RWPE2 (cell line): ENCODE measurements around the gene PPP1R1B.

ENCODE experiments used
- ATAC-seq: fragments of 200-7000 bp; cut with Tn5 transposase; 3 replicates; pipeline ENCODE4 v1.9.1; 2021; ENCODE audit warnings: low read depth
- DNase-seq: peaks from one replicate; pipeline ENCODE4 v3.0.0-alpha.2; 2020; ENCODE audit warnings: low spot score
- H3K27ac ChIP-seq: fragments of 450-650 bp; 2 replicates; pipeline ENCODE4 v1.5.1; 2017; ENCODE audit warnings: mild to moderate bottlenecking; ENCODE audit not compliant: poor library complexity, severe bottlenecking
- H3K27me3 ChIP-seq: fragments of 250-450 bp; sonication (Bioruptor Pico); 2 replicates; pipeline ENCODE4 v1.5.1; 2021; ENCODE audit warnings: mild to moderate bottlenecking, moderate library complexity; ENCODE audit not compliant: insufficient read depth, poor library complexity, severe bottlenecking
- H3K36me3 ChIP-seq: fragments of 250-450 bp; sonication (Bioruptor Pico); 2 replicates; pipeline ENCODE4 v1.5.1; 2020; ENCODE audit warnings: low read depth, mild to moderate bottlenecking, moderate library complexity
- H3K4me1 ChIP-seq: fragments of 250-450 bp; sonication (Bioruptor Pico); 2 replicates; pipeline ENCODE4 v1.5.1; 2021; ENCODE audit warnings: mild to moderate bottlenecking, moderate library complexity; ENCODE audit not compliant: insufficient read depth, poor library complexity, severe bottlenecking
- H3K4me3 ChIP-seq: fragments of 250-450 bp; sonication (Bioruptor Pico); 2 replicates; pipeline ENCODE4 v1.5.1; 2021; ENCODE audit warnings: mild to moderate bottlenecking, moderate library complexity; ENCODE audit not compliant: severe bottlenecking
- H3K9me3 ChIP-seq: fragments of 250-450 bp; sonication (Bioruptor Pico); 2 replicates; pipeline ENCODE4 v1.5.1; 2021; ENCODE audit warnings: mild to moderate bottlenecking, moderate library complexity; ENCODE audit not compliant: severe bottlenecking
- TF ChIP-seq, protein P1 (sequence below): fragments of 450-650 bp; IDR thresholded peaks from one replicate; pipeline ENCODE4 v1.5.1; 2017; ENCODE audit warnings: mild to moderate bottlenecking, moderate library complexity; ENCODE audit not compliant: poor library complexity, severe bottlenecking

The PPP1R1B gene

DNA sequence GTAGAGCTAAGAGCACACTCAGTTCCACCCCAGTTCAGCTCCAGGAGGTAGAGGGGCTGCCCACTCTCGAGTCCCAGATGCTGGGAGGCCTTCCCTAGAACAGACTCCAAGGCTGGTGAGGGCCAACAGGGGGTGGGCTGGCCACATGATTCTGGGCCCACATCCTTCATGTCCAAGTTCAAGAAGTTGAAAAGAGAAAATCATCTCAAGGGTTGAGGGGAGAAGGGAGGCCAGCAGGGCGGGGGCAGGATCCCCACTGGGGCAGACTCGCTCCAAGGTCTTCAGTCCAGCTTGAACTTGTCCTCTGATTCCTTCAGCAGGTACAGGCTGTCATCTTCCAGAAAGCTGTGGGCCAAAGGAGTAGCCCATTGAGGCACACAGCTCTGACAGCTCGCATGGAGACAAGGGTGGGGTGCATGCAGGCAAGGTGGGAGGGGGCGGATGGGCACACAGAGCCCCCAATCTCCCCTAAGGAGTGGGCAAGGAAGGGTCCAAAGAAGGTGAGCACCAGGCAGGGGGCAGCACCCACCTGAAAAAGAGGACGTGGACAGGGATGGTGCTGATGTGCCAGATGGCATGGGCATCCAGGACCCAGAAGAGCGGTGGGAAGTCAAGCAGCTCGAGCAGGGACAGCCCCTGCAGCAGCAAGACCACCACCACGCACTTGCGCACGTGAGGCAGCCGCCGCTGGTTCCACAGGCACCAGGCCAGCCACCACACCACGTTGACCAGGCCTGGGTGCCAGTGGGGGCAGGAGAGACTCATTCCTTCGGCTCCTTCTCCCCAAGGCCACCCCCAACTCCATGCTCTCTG lies 46.0 kb downstream of the PPP1R1B start:
- Histone ChIP-seq H3K4me1 (no peaks in the 10 kb centered on the region), H3K36me3 (no peaks in the 10 kb centered on the region), H3K27ac (no peak overlapping the region), H3K4me3 (no peak overlapping the region), H3K27me3 (peaks cover 4% of the 10 kb centered on the region), H3K9me3 (no peaks in the 10 kb centered on the region)
- DNase-seq (no peak), ATAC-seq (no peak)
- TF ChIP-seq, protein P1, sequence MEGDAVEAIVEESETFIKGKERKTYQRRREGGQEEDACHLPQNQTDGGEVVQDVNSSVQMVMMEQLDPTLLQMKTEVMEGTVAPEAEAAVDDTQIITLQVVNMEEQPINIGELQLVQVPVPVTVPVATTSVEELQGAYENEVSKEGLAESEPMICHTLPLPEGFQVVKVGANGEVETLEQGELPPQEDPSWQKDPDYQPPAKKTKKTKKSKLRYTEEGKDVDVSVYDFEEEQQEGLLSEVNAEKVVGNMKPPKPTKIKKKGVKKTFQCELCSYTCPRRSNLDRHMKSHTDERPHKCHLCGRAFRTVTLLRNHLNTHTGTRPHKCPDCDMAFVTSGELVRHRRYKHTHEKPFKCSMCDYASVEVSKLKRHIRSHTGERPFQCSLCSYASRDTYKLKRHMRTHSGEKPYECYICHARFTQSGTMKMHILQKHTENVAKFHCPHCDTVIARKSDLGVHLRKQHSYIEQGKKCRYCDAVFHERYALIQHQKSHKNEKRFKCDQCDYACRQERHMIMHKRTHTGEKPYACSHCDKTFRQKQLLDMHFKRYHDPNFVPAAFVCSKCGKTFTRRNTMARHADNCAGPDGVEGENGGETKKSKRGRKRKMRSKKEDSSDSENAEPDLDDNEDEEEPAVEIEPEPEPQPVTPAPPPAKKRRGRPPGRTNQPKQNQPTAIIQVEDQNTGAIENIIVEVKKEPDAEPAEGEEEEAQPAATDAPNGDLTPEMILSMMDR: peak; percentile 14

DNA sequence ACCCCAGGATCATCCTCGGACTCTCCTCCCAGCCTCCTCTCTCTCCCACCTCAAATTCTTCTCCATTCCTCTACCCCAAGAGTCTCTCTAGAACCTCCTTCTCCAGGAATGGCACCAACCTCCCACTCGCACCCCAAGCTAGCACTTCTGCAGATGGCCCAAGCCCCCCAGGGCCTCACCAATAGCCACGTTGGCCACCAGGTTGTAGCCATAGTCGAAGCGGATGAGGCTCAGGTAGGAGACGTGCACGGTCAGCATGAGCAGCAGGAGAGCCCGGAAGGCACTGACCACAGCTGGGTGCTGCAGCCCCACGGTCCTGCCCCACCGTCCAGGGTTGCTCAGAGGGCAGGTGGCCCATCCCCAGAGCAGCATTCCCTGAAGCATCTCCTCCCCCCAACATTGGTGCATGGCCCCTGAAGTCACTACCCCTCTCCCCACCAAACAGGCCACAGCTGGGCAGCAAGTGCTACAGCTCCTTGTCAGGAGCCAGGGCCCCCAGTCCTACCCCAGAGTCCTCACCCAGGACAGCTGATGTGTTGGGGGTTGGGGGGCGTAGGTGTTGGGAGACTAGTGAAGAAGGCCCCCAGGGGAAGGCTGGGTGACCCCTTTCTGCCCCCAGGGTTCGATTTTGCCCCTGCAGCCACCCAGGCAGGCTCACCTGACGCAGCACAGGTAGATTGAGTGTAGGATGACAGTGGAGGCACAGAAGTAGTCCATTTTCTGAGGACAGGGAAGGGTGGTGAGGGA lies 46.8 kb downstream of the PPP1R1B start:
- DNase-seq: no peak
- Histone ChIP-seq H3K27ac (no peak overlapping the region), H3K4me1 (no peaks in the 10 kb centered on the region), H3K27me3 (peaks cover 3% of the 10 kb centered on the region), H3K4me3 (no peak overlapping the region), H3K36me3 (no peaks in the 10 kb centered on the region), H3K9me3 (no peaks in the 10 kb centered on the region)
- ATAC-seq: no peak
- TF ChIP-seq, protein P1: no peak

DNA sequence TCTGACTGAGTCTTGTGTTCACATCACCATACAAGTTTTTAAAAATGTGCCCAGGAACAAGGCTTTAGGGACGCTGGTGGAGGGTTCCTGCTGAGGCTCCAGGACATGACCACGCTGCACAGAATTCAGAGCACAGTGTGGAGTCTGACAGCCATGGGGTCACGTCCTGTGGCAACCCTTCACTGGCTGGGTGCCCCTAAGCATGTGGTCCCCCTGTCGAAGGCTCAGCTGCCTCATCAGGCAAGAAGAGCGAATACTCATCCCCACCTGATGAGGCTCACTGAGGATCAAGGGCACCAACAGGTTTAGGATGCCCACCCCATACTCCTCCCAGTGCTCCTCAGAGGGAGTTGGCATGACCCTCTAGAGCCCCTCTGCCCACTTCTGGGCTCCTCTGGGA lies 47.4 kb downstream of the PPP1R1B start:
- H3K36me3 ChIP-seq: no peaks in the 10 kb centered on the region
- H3K27ac ChIP-seq: no peak overlapping the region
- H3K4me1 ChIP-seq: no peaks in the 10 kb centered on the region
- no peak overlapping the region for H3K4me3 ChIP-seq
- no peaks in the 10 kb centered on the region for H3K27me3 ChIP-seq
- no peaks in the 10 kb centered on the region for H3K9me3 ChIP-seq
- ATAC-seq (no peak), DNase-seq (no peak)
- TF ChIP-seq, protein P1: no peak

DNA sequence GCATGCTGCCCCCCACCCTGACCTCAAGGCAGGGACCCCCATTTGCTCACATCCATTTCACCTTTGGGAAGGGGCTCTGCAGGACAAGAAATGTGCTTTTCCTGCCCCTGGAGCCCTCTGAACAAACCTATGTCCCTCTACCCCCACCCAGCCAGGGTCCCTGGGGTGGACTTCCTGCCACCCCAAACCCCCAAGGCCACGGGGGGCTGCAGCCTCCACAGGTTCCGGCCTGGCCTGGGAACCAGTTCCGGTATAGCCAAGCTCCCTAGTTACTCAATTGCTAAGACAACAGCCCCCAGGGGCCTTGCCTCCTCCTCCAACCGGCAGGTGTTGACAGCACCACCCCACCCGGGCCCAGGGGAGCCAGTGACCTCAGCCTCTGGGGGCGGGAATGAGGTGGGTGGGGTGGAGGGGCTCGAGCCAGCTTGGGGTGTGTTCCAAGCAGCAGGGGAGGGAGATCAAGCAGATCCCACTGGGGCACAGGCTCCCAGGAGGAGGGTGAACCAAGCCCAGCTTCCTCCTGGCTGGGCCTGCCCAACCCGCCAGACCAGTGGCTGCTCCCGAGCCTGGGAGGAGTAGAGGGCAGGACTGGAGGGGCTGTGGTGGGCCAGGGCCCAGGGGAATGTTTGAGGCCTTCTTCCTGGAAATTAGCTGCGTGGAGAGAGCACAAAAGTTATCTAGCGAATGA lies 48.1 kb downstream of the PPP1R1B start:
- ATAC-seq: peak; percentile 18; the same call in 2 of the 3 replicates
- no peaks in the 10 kb centered on the region for H3K27me3 ChIP-seq
- no peak overlapping the region for H3K27ac ChIP-seq

More for the DNA sequence above, 48.1 kb downstream of the PPP1R1B start:
- TF ChIP-seq, protein P1: no peak
- Histone ChIP-seq H3K4me3 (no peak overlapping the region), H3K4me1 (no peaks in the 10 kb centered on the region), H3K9me3 (no peaks in the 10 kb centered on the region), H3K36me3 (no peaks in the 10 kb centered on the region)
- no peak for DNase-seq
